GM18909 (cell line): ENCODE measurements around the gene YJU2.
"Not testable (repeated sequence)": the region's sequence is repeated elsewhere in the genome, so short reads cannot be mapped to it uniquely, and the experiment has no call there.

ENCODE experiments used
- ATAC-seq: cut with Tn5 transposase; IDR thresholded peaks from one replicate; pipeline ENCODE4 v1.9.1; 2021; ENCODE audit warnings: mild to moderate bottlenecking; ENCODE audit not compliant: unreplicated experiment, poor library complexity

The YJU2 gene

DNA sequence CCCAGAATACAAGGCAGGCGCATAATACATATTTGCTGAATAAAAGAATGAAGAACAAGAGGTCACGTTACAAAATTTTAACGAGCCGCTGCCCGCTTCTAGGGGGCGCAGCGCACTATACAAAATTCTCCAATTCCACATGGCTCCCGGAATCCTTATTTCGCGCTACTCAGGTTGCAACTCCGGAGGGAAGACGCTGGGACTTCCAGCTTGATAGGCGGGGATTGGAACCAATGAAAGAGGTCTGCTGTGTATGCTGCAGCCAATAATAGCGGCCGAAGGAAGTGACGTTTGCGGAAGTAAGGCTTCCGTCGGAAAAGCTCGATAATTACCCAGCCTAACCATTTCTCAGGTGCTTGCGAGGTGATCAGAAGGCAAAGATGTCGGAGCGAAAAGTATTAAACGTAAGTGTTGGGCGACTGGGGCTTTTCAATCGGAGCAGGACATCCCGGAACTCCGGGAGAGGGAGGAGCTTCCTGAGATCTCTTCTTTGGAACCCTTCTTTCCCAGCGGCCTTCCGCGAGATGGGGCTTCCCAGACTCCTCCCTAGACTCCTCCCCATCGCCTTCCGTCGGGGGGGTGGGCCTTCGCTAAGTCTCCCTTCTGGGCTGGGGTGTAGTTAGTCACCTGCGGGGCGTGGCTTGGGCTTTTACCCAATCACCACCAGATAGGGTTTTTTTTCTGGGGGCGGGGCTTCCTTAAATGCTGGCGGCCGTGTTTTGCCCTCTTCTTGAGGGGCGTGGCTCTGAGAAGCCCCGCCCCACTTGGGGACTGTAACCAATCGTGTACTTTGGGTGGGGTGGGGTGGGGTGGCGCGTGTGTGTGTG is at the start of gene YJU2:
TSS of gene YJU2 (plus strand) at position 314 of the 827 bp plus-strand sequence. CDS start at position 381, 67 bp downstream.
- ATAC-seq: peak; percentile 91

DNA sequence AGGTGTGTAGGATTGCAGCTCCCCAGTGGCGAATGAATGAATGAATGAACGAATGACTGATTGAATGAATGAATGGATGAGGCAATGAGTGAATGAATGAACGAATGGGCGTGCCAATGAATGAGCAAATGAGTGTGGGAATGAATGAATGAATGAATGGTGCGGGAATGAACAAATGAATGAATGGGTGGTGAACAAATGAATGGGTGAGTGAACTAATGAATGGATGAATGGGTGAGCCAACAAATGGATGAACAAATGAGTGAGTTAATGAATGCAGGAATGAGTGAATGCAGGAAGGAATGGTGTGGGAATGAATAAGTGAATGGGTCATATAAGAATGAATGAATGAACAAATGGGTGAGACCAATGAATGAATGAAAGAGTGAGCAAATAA is 49.7 kb upstream of the YJU2 start:
- ATAC-seq: no peak

DNA sequence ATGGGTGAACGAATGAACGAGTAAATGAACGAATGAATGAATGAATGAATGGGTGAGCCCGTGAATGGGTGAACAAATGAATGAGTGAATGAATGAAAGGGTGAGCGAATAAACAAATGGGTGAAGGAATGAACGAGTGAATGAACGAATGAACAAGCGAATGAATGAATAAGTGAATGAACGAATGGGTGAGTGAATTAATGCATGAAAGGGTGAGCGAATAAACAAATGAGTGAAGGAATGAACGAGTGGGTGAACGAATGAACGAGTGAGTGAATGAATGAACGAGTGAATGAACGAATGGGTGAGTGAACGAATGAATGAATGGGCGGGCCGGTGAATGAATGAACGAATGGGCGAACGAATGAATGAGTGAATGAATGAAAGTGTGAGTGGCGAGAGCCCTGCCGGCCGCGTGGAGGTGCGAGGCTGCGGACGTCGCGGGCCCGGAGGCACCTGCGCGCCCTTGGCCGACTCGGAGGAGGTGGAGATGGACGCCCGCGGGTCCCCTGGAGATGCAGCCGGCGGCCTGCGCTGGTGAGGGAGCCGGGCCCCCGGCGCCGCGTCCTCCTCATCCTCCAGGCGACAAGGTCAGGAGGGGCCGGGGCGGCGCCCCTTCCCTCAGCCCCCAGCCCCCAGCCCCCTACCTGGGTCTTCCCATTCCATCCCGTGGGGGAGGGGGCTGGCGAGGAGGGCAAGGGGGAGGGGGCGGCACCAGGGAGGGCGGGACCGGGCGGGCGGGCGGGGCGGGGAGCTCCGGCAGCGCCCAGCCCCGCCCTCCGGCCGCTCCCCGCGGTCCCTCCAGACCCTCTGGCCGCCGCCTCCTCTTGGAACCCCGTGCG is 49.0 kb upstream of the YJU2 start:
- no peak for ATAC-seq

DNA sequence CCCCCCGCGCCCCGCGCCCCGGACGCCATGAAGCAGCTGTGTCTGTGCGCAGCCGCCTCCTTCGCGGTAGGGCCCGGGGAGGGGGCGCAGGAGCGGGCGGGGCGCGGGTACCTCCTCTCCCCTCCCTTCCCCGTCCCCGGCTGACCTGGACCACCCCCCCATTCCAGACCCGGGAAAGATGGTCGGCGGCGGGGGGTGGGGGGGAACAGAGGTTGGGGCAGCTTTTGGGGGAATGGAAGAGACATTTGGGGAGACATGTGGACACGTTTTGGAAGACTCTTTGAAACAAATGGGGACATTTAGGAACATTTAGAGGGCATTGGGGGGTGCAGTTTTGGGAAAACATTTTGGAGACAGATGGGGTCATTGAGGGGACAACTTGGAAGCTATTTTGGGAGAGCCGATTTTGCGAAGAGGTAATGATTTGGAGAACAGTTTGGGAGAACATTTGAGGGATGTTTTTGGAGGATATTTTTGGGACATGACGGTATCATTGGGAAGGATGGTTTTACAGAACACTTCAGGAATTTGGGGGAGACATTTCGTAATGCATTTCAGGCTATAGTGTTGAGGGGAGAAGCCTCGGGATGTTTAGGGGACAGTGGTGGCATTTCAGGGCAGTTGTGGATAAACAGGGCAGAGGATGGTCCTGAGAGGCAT is 48.3 kb upstream of the YJU2 start:
- ATAC-seq: no peak

DNA sequence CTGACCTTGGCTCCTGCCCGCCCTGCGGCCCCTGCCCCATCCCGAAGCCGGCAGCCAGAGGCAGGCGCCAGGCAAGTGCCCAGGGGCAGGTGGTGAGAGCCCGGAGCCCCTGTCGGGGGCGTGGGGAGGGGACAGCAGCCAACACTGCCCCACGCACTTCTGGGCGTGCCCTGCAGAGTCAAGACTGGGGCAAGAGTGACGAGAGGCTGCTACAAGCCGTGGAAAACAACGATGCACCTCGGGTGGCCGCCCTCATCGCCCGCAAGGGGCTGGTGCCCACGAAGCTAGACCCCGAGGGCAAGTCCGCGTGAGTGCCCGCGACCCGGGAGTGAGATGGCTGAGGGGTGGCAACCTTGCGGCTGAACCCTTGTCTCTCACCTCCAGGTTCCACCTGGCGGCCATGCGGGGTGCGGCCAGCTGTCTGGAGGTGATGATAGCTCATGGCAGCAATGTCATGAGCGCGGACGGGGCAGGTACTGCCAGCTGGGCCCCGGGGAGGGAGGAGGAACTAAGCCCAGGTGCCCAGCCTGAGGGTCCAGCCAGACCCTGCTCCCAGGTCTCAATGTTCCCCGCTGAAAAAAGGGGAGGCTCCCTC is 47.1 kb upstream of the YJU2 start:
- no peak for ATAC-seq

DNA sequence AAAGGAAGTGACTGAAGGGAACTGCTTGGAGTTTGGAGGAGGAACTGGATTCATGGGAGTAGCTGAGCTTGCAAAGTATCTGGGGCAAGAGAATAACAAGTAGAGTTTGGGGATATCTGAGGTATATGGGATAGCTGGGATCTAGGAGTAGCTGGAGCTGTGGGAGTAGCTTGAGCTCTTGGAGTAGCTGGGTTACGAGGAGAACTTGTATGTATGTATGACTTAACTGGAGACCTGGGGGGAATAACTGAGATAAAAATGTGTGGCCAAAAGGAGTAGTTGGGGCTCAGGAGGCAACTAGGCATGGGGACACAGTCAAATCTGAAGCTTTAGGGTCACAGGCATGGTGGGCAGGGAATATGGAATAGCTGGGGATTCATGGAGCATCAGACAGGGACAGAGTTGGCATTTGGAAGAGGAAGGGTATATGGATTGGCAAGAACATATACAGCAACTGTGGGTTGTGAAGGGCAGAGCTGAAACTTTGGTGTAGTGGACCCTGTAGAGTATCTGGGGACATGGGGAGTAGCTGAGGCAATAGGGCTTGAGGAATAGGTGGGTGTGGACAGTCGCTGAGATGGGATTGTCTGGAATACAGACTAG is 45.8 kb upstream of the YJU2 start:
- no peak for ATAC-seq

DNA sequence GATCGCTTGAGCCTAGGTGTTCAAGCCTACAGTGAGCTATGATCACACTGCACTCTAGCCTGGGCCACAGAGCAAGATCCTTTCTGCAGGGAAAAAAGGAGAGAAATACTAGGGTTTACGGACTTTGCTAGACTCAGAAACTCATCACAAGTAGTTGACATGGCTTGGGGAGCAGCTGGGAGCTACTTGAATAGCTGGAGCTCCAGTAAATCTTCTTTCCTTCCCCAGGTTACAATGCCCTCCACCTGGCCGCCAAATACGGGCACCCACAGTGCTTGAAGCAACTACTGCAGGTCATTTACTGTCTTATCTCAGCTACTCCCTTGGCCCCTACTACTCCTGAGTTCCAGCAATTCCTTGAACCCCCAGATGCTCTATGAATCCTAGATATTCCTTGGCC is 45.1 kb upstream of the YJU2 start:
- no peak for ATAC-seq

DNA sequence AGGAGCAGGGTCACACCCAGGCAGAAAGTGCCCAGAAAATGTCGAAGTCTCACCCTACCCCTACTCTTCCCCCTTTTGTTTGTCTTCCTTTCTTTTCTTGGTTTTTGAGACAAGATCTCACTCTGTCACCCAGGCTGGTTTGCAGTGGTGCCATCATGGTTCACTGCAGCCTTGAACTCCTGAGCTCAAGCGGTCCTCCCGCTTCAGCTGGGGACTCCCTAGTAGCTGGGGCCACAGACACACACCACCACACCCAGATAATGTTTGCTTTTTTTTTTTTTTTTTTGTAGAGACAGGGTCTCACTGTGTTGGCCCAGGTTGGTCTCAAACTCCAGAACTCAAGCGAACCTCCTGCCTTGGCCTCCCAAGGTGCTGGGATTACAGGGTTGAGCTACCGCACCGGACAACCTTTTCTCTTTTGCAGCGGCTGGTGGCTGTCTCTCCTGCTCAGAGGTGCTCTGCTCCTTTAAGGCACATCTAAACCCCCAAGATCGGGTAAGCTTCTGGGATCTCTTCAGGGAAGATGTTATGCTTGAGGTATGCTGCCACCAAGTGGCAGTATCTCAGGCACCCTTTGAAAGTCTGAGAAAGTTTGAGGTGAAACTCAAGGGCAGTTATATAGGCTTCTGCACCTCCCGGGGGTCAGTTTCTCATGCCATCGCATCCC is 39.9 kb upstream of the YJU2 start:
- ATAC-seq: no peak

DNA sequence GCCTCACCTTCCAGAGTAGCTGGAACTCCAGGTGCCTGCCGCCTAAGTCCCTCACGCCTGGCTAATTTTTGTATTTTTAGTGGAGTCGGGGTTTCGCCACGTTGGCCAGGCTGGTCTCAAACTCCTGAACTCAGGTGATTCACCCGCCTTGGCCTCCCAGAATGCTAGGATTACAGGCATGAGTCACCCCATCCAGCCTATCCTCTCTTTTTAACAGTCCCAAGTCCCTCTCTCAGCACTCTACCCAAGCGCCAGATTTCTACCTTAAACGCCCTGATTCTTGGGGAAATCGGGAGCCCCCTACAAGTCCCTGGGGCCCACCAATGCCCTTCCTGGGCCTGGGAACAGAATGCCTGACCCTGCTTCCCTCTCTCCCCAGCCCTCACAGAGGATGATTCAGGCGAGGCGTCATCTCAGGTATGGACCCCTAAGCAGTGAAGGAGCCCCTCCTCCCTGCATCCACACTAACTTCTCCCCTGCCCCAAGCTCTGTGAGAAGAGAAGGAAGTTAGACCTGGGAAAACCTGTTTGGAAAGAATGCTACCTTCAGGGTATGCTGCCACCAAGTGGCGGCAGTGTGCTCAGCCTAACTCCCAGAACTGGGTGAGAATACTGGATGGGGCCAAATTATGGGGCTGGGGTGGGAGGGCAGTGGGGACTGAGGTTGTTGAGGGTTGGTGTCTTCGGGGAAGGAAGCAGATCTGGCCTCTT is 38.3 kb upstream of the YJU2 start:
- ATAC-seq: no peak

DNA sequence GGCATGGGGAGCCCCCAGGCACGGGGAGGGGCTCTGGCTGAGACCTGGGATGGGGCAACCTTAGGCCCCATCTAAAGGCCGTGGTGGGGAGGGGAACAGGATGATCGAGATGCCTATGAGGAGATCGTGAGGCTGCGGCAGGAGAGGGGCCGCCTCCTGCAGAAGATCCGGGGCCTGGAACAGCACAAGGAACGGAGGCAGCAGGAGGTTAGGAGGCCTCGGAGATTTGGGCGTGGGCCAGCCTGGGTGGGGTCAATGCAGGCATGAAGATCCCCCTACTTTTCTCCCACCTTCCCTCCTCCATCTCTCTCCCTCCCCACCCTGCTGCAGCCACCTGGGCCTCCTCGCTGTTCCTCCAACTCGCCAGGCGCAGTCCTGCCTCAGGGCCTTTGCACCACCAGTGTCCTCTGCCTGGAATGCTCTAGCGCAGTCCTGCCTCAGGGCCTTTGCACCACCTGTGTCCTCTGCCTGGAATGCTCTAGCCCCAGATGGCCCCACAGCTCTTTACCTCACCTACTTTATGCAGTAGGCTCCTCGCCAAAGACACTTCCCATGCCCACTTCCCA is 36.6 kb upstream of the YJU2 start:
- ATAC-seq: no peak

DNA sequence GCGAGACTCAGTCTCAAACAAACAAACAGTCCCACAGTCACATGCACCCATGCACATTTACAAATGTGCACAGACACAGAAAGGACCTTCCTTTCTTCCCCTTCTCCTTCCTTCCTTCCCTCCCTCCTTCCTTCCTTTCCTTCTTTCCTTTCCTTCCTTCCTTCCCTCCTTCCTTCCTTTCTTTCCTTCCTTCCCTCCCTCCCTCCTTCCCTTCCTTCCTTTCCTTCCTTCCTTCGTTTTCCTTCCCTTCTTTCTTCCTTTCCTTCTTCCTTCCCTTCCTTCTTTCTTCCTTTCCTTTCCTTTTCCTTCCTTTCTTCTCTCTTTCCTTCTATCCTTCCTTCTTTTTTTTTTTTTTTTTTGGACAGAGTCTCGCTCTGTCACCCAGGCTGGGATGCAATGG is 33.8 kb upstream of the YJU2 start:
- no peak for ATAC-seq

DNA sequence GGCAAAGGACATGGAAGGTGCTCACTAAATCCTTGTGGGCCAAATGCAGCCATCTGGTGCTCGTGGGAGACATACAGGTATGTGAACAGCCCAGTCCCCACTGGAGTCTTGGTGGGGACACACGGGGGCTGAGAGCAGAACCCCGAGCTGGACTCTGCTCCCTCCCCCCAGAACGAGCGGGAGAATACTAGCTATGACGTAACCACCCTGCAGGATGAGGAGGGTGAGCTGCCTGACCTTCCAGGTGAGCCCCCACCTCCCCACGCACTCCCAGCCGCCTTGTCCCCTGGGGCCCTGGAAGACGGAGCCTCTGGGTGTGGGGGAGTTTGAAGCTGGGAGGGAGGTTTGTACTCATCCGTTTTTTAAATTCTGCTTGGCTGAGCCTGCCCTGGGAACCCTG is 31.1 kb upstream of the YJU2 start:
- no peak for ATAC-seq

DNA sequence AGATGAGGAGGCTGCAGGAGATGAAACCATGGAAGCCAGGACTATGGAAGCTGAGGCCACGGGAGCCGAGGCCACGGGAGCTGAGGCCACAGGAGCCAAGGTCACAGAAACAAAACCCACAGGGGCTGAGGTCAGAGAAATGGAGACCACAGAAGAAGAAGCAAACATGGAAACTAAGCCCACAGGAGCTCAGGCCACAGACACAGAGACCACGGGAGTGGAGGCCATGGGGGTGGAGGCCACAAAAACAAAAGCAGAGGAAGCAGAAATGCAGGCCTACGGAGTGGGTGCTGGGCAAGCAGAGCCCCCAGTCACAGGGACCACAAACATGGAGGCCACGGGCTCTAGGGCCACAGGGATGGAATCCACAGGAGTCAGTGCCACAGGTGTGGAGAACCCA is 30.0 kb upstream of the YJU2 start:
- no peak for ATAC-seq

DNA sequence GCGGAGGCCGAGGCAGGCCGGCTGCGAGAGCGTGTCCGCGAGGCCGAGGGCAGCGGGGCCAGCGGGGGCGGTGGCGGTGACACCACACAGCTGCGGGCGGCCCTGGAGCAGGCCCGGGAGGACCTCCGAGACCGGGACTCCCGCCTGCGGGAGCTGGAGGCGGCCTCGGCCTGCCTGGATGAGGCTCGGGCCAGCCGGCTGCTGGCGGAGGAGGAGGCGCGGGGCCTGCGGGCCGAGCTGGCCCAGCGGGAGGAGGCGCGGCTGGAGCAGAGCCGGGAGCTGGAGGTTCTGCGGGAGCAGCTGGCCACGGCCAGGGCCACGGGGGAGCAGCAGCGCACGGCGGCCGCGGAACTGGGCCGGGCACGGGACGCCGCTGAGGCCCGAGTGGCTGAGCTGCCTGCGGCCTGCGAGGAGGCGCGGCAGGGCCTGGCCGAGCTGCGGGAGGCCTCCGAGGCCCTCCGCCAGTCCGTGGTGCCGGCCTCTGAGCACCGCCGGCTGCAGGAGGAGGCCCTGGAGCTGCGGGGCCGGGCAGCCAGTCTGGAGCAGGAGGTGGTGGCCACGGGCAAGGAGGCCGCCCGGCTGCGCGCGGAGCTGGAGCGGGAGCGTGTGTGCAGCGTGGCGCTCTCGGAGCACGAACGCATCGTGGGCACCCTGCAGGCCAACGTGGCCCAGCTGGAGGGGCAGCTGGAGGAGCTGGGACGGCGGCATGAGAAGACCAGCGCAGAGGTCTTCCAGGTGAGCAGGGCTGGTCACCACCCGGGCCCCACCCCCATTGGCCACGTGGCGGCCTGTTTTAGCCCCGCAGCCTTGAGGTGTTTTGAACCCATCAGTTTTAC is 29.2 kb upstream of the YJU2 start:
- ATAC-seq: no peak

DNA sequence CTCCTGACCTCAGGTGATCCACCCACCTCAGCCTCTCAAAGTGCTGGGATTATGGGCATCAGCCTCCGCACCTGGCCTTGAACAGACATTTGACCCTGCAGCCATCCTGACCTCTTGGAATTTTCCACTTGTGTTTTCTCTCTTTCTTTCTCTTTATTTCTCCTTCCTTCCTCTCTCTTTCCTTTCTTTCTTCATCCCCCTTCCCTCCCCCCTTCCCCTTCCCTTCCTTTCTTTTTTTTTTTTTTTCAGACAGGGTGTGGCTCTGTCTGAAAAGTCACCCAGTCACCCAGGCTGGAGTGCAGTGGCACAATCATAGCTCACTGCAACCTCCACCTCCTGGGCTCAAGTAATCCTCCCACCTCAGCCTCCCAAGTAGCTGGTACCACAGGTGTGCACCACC is 28.4 kb upstream of the YJU2 start:
- ATAC-seq: not testable (repeated sequence)

DNA sequence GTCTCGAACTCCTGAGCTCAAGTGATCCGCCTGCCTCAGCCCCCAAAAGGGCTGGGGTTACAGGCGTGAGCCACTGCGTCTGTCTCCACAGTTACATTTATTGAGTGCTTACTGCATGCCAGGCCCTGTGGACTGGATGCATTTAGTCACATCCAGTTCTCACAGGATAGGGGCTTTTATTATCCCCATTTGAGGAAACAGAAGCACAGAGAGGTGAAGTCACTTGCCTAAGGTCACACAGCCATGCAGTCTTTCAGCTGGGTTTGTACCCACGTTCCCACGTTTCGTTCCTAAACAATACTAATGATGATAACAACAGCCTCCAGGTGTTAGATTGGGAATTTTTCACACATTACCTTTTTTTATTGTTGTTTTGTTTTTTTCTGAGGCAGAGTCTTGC is 26.7 kb upstream of the YJU2 start:
- no peak for ATAC-seq

DNA sequence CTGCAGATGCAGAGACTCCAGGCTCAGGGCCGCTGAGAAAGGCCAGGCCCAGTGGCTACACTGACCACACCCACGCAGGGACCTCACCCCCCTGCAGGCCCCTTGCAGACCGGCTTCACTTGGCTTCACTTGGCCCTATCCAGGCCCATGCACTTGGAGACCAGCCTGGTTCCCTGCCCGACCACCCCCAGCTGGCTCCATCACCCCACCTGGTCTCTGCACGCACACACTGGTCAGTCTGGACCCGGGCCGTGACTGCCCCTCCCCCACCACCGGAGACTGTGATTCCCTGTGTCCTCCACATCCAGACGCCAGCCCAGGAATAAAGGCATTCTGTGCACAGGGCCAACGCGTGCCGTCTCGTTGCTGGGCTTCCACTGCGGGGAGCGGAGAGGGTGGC is 22.4 kb upstream of the YJU2 start:
- ATAC-seq: no peak

DNA sequence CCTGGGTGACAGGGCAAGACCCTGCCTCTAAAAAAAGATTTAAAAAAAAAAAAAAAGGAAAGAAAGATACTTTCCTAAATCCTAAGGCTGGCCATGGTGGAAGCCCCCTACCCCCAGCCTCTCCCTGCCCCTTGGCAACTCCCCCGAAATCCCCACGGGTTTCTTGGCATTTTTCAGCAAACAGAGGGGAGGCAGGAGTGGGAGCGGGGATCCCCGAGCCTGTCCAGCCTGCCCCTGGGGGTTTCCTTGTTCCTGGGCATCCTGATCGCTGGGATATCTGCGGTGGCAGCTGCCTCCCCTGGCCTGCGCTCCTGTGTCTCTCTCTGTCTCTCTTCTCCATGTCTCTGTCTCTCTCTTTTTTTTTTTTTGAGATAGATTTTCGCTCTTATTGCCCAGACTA is 21.0 kb upstream of the YJU2 start:
- no peak for ATAC-seq
